K562 treated with DMSO at 1 percent for 24 hours (cell line): ENCODE measurements around the gene FOXD4L5. TPM values are rescaled to one million over a fixed set of nuclear protein-coding genes. Genes with fewer than 3 reads are reported as not detected.

ENCODE experiments used
- total RNA-seq: library from RNA; unstranded; fragments of 300-600 nt; gene quantifications from 2 replicates; pipeline ENCODE4 v1.2.3, GENCODE V29; 2022; ENCODE audit warnings: low read depth; ENCODE audit not compliant: insufficient read depth

Gene FOXD4L5
- not detected in 2 replicates for total RNA-seq

GRCh38 chr9:65285109-65285508, at the start of gene FOXD4L5:
Gene FOXD4L5 (minus strand): TSS chr9:65285209. CDS start chr9:65284377, 832 bp downstream.

